Colonic mucosa (tissue), 4 donors: ENCODE measurements around the gene ACOT8. TPM values are rescaled to one million over a fixed set of nuclear protein-coding genes. Genes with fewer than 3 reads are reported as not detected.
"Not testable (repeated sequence)": the region's sequence is repeated elsewhere in the genome, so short reads cannot be mapped to it uniquely, and the experiment has no call there.

ENCODE experiments used
- DNase-seq: peaks from one replicate; pipeline ENCODE4 v3.0.0-alpha.2; 2020
- H3K27ac ChIP-seq: fragments of 200-600 bp; one replicate; pipeline ENCODE4 v1.8.0; 2021
- H3K27me3 ChIP-seq: fragments of 200-600 bp; one replicate; pipeline ENCODE4 v1.8.0; 2021
- H3K36me3 ChIP-seq: fragments of 200-600 bp; one replicate; pipeline ENCODE4 v1.8.0; 2021
- H3K4me1 ChIP-seq: fragments of 200-600 bp; one replicate; pipeline ENCODE4 v1.8.0; 2021; ENCODE audit warnings: mild to moderate bottlenecking
- H3K4me3 ChIP-seq: fragments of 200-600 bp; one replicate; pipeline ENCODE4 v1.8.0; 2021
- H3K9ac ChIP-seq, 2 donors: one replicate each; pipeline ENCODE4 v1.7.0; 2013; ENCODE audit warnings: control low read depth in 2 of 2, low read depth in 2 of 2, low read length in 2 of 2
- H3K9me3 ChIP-seq: fragments of 200-600 bp; one replicate; pipeline ENCODE4 v1.8.0; 2021
- intact Hi-C: fragments of 100-400 bp; cut with DNase I; formaldehyde crosslinking; loops from one replicate; pipeline ENCODE4 v1.14.1; 2022
- total RNA-seq, 2 donors: library from RNA; stranded (reverse); fragmentation: NEBNext Ultra II Directional in 1 of 2; extraction: Animal tissue kit (Norgen Biotek cat#: 25700) in 1 of 2; gene quantifications; one replicate each; pipeline ENCODE4 v1.2.1, GENCODE V29; 2021
- TF ChIP-seq, protein P1 (sequence below): fragments of 200-600 bp; IDR thresholded peaks from one replicate; pipeline ENCODE4 v1.8.0; 2022; ENCODE audit warnings: antibody characterized with exemption, mild to moderate bottlenecking
- donor health status: healthy.
- donor health status: DM: no; HTN: no; CAD: no.
- donor health status: DM: no; HTN: no; CAD: no.

Gene ACOT8
- total RNA-seq, 2 donors from 2014 or later: 49.8 to 58.5 TPM

- Histone ChIP-seq H3K27me3 (no peaks in the 10 kb centered on the region), H3K4me3 (no peak overlapping the region), H3K9me3 (no peaks in the 10 kb centered on the region), H3K27ac (no peak overlapping the region), H3K4me1 (no peaks in the 10 kb centered on the region), H3K9ac (no peak overlapping the region), H3K36me3 (no peaks in the 10 kb centered on the region)
- intact Hi-C loops: no loop called here
- DNase-seq: no peak
- TF ChIP-seq, protein P1, sequence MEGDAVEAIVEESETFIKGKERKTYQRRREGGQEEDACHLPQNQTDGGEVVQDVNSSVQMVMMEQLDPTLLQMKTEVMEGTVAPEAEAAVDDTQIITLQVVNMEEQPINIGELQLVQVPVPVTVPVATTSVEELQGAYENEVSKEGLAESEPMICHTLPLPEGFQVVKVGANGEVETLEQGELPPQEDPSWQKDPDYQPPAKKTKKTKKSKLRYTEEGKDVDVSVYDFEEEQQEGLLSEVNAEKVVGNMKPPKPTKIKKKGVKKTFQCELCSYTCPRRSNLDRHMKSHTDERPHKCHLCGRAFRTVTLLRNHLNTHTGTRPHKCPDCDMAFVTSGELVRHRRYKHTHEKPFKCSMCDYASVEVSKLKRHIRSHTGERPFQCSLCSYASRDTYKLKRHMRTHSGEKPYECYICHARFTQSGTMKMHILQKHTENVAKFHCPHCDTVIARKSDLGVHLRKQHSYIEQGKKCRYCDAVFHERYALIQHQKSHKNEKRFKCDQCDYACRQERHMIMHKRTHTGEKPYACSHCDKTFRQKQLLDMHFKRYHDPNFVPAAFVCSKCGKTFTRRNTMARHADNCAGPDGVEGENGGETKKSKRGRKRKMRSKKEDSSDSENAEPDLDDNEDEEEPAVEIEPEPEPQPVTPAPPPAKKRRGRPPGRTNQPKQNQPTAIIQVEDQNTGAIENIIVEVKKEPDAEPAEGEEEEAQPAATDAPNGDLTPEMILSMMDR: no peak
Measured at GRCh38 chr20:45874576-45874975, 17.4 kb upstream of the ACOT8 start.

DNA sequence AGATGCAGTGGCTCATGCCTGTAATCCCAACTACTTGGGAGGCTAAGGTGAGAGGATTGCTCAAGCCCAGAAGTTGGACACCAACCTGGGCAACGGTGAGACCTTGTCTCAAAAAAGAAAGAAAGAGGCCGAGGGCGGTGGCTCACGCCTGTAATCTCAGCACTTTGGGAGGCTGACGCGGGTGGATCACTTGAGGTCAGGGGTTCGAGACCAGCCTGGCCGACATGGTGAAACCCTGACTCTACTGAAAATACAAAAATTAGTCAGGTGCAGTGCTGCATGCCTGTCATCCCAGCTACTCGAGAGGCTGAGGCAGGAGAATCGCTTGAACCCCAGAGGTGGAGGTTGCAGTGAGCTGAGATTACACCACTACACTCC is 16.9 kb upstream of the ACOT8 start:
- H3K27me3 ChIP-seq, intact Hi-C loops, H3K9ac ChIP-seq, DNase-seq, H3K27ac ChIP-seq, H3K36me3 ChIP-seq, H3K4me1 ChIP-seq, H3K9me3 ChIP-seq, H3K4me3 ChIP-seq: not testable (repeated sequence)

GRCh38 chr20:45873409-45874103 is 16.4 kb upstream of the ACOT8 start:
- Histone ChIP-seq H3K27ac (no peak overlapping the region), H3K9me3 (no peaks in the 10 kb centered on the region), H3K9ac (no peak overlapping the region), H3K27me3 (no peaks in the 10 kb centered on the region), H3K4me1 (no peaks in the 10 kb centered on the region), H3K4me3 (no peak overlapping the region), H3K36me3 (no peaks in the 10 kb centered on the region)
- intact Hi-C loops: no loop called here
- no peak for DNase-seq
- TF ChIP-seq, protein P1: no peak

DNA sequence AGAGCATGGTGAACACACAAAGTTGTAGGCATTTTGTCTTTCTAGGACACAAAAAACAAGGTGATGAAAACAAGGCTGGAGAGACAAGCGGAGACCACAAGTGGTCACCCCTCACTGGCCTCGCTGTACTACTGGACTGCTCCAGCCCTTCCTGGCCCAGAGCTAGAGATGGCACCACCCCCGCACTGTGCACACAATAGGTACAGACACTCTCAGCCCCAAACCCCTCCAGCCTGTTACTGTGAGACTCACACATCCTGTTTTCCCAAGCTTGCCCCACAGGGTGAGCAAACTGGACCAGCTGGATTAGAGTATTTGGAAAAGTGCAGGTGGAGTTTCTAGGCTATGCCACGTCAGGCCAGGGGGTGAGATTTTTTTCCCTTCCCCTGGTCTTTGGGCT is 15.4 kb upstream of the ACOT8 start:
- TF ChIP-seq, protein P1: no peak

GRCh38 chr20:45867819-45868176 is 10.6 kb upstream of the ACOT8 start:
- Histone ChIP-seq H3K27ac (peak overlapping the region; percentile 54), H3K4me3 (no peak overlapping the region), H3K4me1 (no peaks in the 10 kb centered on the region), H3K36me3 (no peaks in the 10 kb centered on the region), H3K27me3 (no peaks in the 10 kb centered on the region), H3K9ac (peak overlapping the region in 1 of 2 donors; percentile 34), H3K9me3 (no peaks in the 10 kb centered on the region)
- no peak for DNase-seq
- TF ChIP-seq, protein P1: no peak
- intact Hi-C loops: no loop called here

More for the DNA sequence above, 15.4 kb upstream of the ACOT8 start:
- no peak overlapping the region for H3K4me3 ChIP-seq
- H3K27me3 ChIP-seq: no peaks in the 10 kb centered on the region
- intact Hi-C loops: no loop called here
- no peaks in the 10 kb centered on the region for H3K4me1 ChIP-seq
- no peak overlapping the region for H3K27ac ChIP-seq
- H3K9me3 ChIP-seq: no peaks in the 10 kb centered on the region
- no peaks in the 10 kb centered on the region for H3K36me3 ChIP-seq
- no peak for DNase-seq
- H3K9ac ChIP-seq: no peak overlapping the region

GRCh38 chr20:45867136-45867818 is 10.1 kb upstream of the ACOT8 start:
- intact Hi-C loops: no loop called here
- H3K27me3 ChIP-seq: no peaks in the 10 kb centered on the region
- peak overlapping the region in 1 of 2 donors; percentile 34 for H3K9ac ChIP-seq
- H3K36me3 ChIP-seq: no peaks in the 10 kb centered on the region
- no peaks in the 10 kb centered on the region for H3K4me1 ChIP-seq
- no peak overlapping the region for H3K4me3 ChIP-seq
- TF ChIP-seq, protein P1: no peak
- H3K9me3 ChIP-seq: no peaks in the 10 kb centered on the region
- no peak for DNase-seq
- H3K27ac ChIP-seq: peak overlapping the region; percentile 54
